Mucosa of rectum (tissue), 2 donors: ENCODE data around the gene GCG.

Experiments
- H3K27ac ChIP-seq, 2 donors: one replicate each; pipeline ENCODE4 v1.7.0; 2013; ENCODE audit warnings: inconsistent platforms in 2 of 2, low read depth in 2 of 2, low read length in 2 of 2
- H3K27me3 ChIP-seq, 2 donors: one replicate each; pipeline ENCODE4 v1.7.0; 2013; ENCODE audit warnings: low read length in 2 of 2; ENCODE audit not compliant: control insufficient read depth in 2 of 2, insufficient read depth in 2 of 2
- H3K36me3 ChIP-seq, 2 donors: one replicate each; pipeline ENCODE4 v1.7.0; 2013; ENCODE audit warnings: low read length in 2 of 2; ENCODE audit not compliant: control insufficient read depth in 2 of 2, insufficient read depth in 2 of 2
- H3K4me1 ChIP-seq, 2 donors: one replicate each; pipeline ENCODE4 v1.7.0; 2013; ENCODE audit warnings: low read length in 2 of 2, mild to moderate bottlenecking in 1 of 2; ENCODE audit not compliant: control insufficient read depth in 2 of 2, insufficient read depth in 2 of 2
- H3K4me3 ChIP-seq, 2 donors: one replicate each; pipeline ENCODE4 v1.7.0; 2013; ENCODE audit warnings: low read length in 2 of 2
- H3K9ac ChIP-seq, 2 donors: one replicate each; pipeline ENCODE4 v1.7.0; 2013; ENCODE audit warnings: low read length in 2 of 2, low read depth in 1 of 2, mild to moderate bottlenecking in 1 of 2
- H3K9me3 ChIP-seq, 2 donors: one replicate each; pipeline ENCODE4 v1.7.0; 2013; ENCODE audit warnings: low read length in 2 of 2; ENCODE audit not compliant: control insufficient read depth in 2 of 2
- donor health status: healthy.
- donor health status: Normal muscosa, but diverticular disease.

Gene GCG

DNA sequence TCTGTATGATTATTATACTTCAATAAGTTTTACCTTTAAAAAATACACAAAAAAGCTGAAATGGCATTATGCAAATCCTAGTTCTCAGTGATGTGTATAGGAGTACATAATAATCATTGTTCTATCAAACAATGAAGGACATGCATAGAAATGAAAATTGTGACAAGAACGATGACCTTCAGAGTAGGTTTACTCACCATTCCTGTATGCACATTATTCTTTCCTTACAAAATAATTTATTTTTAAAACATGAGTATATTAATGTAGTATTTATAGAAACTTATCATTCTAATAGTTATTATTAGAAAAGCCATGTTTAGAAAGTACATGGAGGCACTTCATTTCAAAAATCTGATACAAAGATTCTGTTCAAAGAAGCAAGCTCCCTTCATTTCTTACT, 45.3 kb downstream of the GCG start:
- Histone ChIP-seq H3K4me1 (peaks cover 0 to 4% of the 10 kb centered on the region in 2 donors), H3K36me3 (no peaks in the 10 kb centered on the region), H3K4me3 (no peak overlapping the region), H3K27me3 (no peaks in the 10 kb centered on the region), H3K9ac (no peak overlapping the region), H3K27ac (no peak overlapping the region), H3K9me3 (no peaks in the 10 kb centered on the region)

- H3K9me3 ChIP-seq = no peaks in the 10 kb centered on the region
- H3K27me3 ChIP-seq = no peaks in the 10 kb centered on the region
- no peak overlapping the region for H3K9ac ChIP-seq
- peaks cover 0 to 4% of the 10 kb centered on the region in 2 donors for H3K4me1 ChIP-seq
- no peak overlapping the region for H3K27ac ChIP-seq
- H3K36me3 ChIP-seq = no peaks in the 10 kb centered on the region
- H3K4me3 ChIP-seq = no peak overlapping the region
Observed at GRCh38 chr2:162106146-162106551, 45.9 kb downstream of the GCG start.

DNA sequence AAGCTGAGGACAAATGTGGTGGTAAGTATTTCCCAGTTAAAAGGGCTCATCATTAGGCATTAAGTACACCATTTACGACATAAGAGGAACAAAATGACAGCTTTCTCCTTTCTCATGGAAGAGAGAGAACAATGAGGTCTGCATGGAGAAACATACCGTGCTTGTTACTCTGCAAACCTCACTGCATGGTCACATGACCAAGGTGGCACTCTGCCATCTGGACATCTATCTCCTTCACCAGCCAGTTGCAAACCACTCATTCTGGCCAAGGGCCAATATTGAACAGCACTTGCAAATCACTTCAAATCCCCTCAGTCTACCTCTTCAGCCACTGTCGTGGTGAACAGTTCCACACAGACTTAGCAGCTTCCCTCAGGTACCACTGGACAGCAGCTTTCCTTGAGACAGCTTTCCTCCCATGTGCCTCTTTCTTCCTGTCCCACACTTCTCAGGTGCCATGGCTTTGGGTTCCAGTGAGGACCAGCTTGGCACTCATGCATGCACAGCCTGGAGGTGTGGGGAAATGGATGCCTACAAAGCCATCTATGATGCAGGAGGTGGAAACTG, 48.5 kb downstream of the GCG start:
- H3K4me1 ChIP-seq = peaks cover 0 to 4% of the 10 kb centered on the region in 2 donors
- H3K4me3 ChIP-seq = no peak overlapping the region
- no peak overlapping the region for H3K9ac ChIP-seq
- H3K27me3 ChIP-seq = no peaks in the 10 kb centered on the region
- H3K27ac ChIP-seq = no peak overlapping the region
- H3K36me3 ChIP-seq = no peaks in the 10 kb centered on the region
- H3K9me3 ChIP-seq = no peaks in the 10 kb centered on the region

- Histone ChIP-seq H3K4me3 (no peak overlapping the region), H3K4me1 (no peaks in the 10 kb centered on the region), H3K9ac (no peak overlapping the region), H3K9me3 (no peaks in the 10 kb centered on the region), H3K27me3 (no peaks in the 10 kb centered on the region), H3K36me3 (no peaks in the 10 kb centered on the region), H3K27ac (no peak overlapping the region)
Observed at GRCh38 chr2:162100579-162100978, 51.5 kb downstream of the GCG start.

GRCh38 chr2:162099836-162100235, 52.2 kb downstream of the GCG start:
- Histone ChIP-seq H3K36me3 (no peaks in the 10 kb centered on the region), H3K9ac (no peak overlapping the region), H3K9me3 (no peaks in the 10 kb centered on the region), H3K27me3 (no peaks in the 10 kb centered on the region), H3K27ac (no peak overlapping the region), H3K4me1 (no peaks in the 10 kb centered on the region), H3K4me3 (no peak overlapping the region)
